ENCODE data around the gene RHOD. TPM values are rescaled to one million over a fixed set of nuclear protein-coding genes. Genes with fewer than 3 reads are reported as not detected.

RHOD gene
- total and polyA plus RNA-seq, 7 donors = 9.7 to 56.5 (median 20.9) TPM

DNA sequence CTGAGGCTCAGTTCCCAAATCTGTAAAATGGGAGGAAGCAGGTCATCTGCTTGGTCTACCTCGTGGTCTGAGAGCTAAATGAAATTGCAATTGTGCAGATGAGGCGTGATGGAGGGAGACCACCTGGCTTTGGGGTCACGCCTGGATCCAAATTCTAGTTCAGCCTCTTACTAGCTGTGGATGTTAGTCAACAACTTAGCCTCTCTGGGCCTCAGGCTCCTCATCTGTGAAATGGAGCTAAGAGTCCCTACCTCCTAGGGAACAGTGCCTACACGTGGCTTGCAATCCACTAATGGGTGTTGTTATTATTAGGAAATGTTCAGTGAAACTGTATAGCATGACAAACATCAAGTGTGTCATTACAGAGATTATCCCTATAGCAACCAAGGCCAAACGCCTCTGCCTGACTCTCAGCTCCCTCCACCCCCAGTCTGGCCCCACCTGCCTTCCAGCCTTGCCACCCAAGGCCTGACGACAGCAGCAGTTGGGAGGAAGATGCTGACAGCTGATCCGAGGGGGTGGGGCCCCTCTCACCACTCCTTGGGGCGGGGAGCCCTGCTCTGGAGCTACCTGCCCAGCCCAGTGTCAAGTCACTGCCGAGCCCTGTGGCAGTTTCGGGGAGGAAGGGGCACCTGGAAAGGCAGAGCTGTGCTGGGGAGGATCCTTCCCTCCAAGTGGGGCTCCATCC, 1.7 kb upstream of the RHOD start:
- intact Hi-C loops (cut with DNase I) = loop anchor here (2.0 to 5.0 kb wide), 3 partner anchors 16 to 112 kb away; partner anchors contain the start of gene KDM2A (in 1 of the 2)
- no peaks in the 10 kb centered on the region for H3K9me3 ChIP-seq
- H3K36me3 ChIP-seq (ENCODE audit: insufficient read depth in 1 of 2, low read depth in 1 of 2) = no peaks in the 10 kb centered on the region
- TF ChIP-seq, protein P1, sequence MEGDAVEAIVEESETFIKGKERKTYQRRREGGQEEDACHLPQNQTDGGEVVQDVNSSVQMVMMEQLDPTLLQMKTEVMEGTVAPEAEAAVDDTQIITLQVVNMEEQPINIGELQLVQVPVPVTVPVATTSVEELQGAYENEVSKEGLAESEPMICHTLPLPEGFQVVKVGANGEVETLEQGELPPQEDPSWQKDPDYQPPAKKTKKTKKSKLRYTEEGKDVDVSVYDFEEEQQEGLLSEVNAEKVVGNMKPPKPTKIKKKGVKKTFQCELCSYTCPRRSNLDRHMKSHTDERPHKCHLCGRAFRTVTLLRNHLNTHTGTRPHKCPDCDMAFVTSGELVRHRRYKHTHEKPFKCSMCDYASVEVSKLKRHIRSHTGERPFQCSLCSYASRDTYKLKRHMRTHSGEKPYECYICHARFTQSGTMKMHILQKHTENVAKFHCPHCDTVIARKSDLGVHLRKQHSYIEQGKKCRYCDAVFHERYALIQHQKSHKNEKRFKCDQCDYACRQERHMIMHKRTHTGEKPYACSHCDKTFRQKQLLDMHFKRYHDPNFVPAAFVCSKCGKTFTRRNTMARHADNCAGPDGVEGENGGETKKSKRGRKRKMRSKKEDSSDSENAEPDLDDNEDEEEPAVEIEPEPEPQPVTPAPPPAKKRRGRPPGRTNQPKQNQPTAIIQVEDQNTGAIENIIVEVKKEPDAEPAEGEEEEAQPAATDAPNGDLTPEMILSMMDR (IDR thresholded peaks at IDR 0.05) = no peak
- peak; percentile 71 to 81 for DNase-seq
- H3K4me1 ChIP-seq = peaks cover 31% of the 10 kb centered on the region
- no peaks in the 10 kb centered on the region for H3K27me3 ChIP-seq (ENCODE audit: insufficient read depth in 3 of 3, low read length in 2 of 3)
- WGBS, 3 donors = 53 to 62% (median 58%) methylated on average over 10 of the region's 10 CpGs
- peak overlapping the region; percentile 80 for H3K4me3 ChIP-seq
- ATAC-seq = peak; percentile 68 to 79 (median 74)
- peak overlapping the region; percentile 87 for H3K27ac ChIP-seq

- H3K9me3 ChIP-seq = no peaks in the 10 kb centered on the region
- intact Hi-C loops (cut with DNase I) = loop anchor here (2.0 to 5.0 kb wide), 2 partner anchors 15 to 61 kb away; partner anchors contain the start of gene KDM2A (in 1 of the 2)
- DNase-seq (peak in 1 of 2 donors; percentile 26), ATAC-seq (peak in 1 of 4 donors; percentile 32)
- no peaks in the 10 kb centered on the region for H3K36me3 ChIP-seq (ENCODE audit: insufficient read depth in 1 of 2, low read depth in 1 of 2)
- TF ChIP-seq, protein P1 (IDR thresholded peaks at IDR 0.05) = no peak
- peaks cover 37% of the 10 kb centered on the region for H3K4me1 ChIP-seq
- H3K27ac ChIP-seq = peak overlapping the region; percentile 87
- 39 to 45% (median 43%) methylated on average over 17 of the region's 17 CpGs for WGBS, 3 donors
- H3K4me3 ChIP-seq = peak overlapping the region; percentile 80
- H3K27me3 ChIP-seq (ENCODE audit: insufficient read depth in 3 of 3, low read length in 2 of 3) = no peaks in the 10 kb centered on the region
These were observed 835 bp upstream of the RHOD start for GRCh38 chr11:67055812-67056211.

- Histone ChIP-seq H3K36me3 (ENCODE audit: insufficient read depth in 1 of 2, low read depth in 1 of 2) (no peaks in the 10 kb centered on the region), H3K9me3 (no peaks in the 10 kb centered on the region), H3K4me3 (peak overlapping the region; percentile 80), H3K27ac (peak overlapping the region; percentile 87), H3K27me3 (ENCODE audit: insufficient read depth in 3 of 3, low read length in 2 of 3) (no peaks in the 10 kb centered on the region), H3K4me1 (peaks cover 37% of the 10 kb centered on the region)
- intact Hi-C loops (cut with DNase I) = loop anchor here in 1 of 2 donors (5.0 kb wide), 1 partner anchor 60 kb away; the partner anchor contains the start of gene KDM2A
- 24 to 38% (median 30%) methylated on average over 10 of the region's 10 CpGs for WGBS, 3 donors
- ATAC-seq (peak; percentile 10 to 40 (median 22)), DNase-seq (peak in 1 of 2 donors; percentile 37)
- TF ChIP-seq, protein P1 (IDR thresholded peaks at IDR 0.05) = no peak
These were observed 592 bp downstream of the RHOD start for GRCh38 chr11:67057205-67057672.

DNA sequence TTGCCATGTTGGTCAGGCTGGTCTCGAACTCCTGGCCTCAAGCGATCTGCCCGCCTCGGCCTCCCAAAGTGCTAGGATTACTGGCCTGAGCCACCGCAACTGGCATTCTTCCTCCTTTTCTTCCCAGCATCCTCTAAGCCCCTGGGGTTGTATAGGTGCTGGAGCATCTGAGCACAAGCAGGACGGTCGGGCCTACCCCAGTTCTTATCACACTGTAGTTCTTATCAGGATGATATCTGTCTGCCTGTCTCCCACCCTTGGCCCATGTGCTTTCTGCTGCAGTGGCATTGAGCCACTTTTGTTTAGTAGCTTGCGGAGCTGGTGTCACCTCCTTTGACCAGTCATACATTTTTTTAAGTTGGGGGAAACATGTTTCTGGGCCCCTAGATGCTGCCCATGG, 1.9 kb downstream of the RHOD start:
- intact Hi-C loops (cut with DNase I) = loop anchor here in 1 of 2 donors (5.0 kb wide), 1 partner anchor 59 kb away; the partner anchor contains the start of gene KDM2A
- TF ChIP-seq, protein P1 (IDR thresholded peaks at IDR 0.05) = no peak
- H3K27ac ChIP-seq = no peak overlapping the region
- peak overlapping the region; percentile 80 for H3K4me3 ChIP-seq
- H3K9me3 ChIP-seq = no peaks in the 10 kb centered on the region
- DNase-seq (no peak), ATAC-seq (no peak)
- 88 to 92% (median 92%) methylated on average over 8 of the region's 8 CpGs for WGBS, 3 donors
- H3K27me3 ChIP-seq (ENCODE audit: insufficient read depth in 3 of 3, low read length in 2 of 3) = no peaks in the 10 kb centered on the region
- peaks cover 37% of the 10 kb centered on the region for H3K4me1 ChIP-seq
- H3K36me3 ChIP-seq (ENCODE audit: insufficient read depth in 1 of 2, low read depth in 1 of 2) = no peaks in the 10 kb centered on the region

All from psoas muscle (tissue), 8 donors.